IMR-90 (cell line): Measurements from ENCODE around the gene DCAF8L2. TPM values are rescaled to one million over a fixed set of nuclear protein-coding genes. Genes with fewer than 3 reads are reported as not detected.

Experiments
- ATAC-seq: fragments of 200-7000 bp; cut with Tn5 transposase; 2 replicates; pipeline ENCODE4 v1.9.1; 2020; ENCODE audit warnings: low read depth, mild to moderate bottlenecking, moderate library complexity
- BruUV-seq: library from RNA; stranded (reverse); fragments of 400-500 nt; replicated peaks from 2 replicates; lab custom pipeline; 2021; lab: Mats Ljungman, UMichigan
- CTCF ChIA-PET: fragments of 300-600 bp; formaldehyde crosslinking; extraction: SDS; loops from one replicate; lab custom pipeline; 2021; ENCODE audit warnings: antibody characterized with exemption; lab: Yijun Ruan, JAX
- POLR2A ChIA-PET: fragments of 300-600 bp; sonication (Branson Sonifier 250); formaldehyde crosslinking; loops from one replicate; lab custom pipeline; 2022; ENCODE audit warnings: antibody characterized with exemption; ENCODE audit not compliant: unreplicated experiment; lab: Charles Lee
- DNase-seq: peaks from one replicate; pipeline ENCODE4 v3.0.0; 2013
- H2AFZ ChIP-seq: replicated peaks from 2 replicates; pipeline ENCODE3; 2013; ENCODE audit warnings: low read length, mild to moderate bottlenecking; ENCODE audit not compliant: poor library complexity
- H2AK5ac ChIP-seq: 2 replicates; pipeline ENCODE4 v1.6.1; 2013; ENCODE audit warnings: low read depth, low read length, inconsistent platforms
- H2AK9ac ChIP-seq: replicated peaks from 2 replicates; pipeline ENCODE3; 2013; ENCODE audit warnings: mild to moderate bottlenecking, low read depth, low read length, moderate library complexity; ENCODE audit not compliant: poor library complexity
- H2BK120ac ChIP-seq: 2 replicates; pipeline ENCODE4 v1.6.1; 2013; ENCODE audit warnings: low read depth, low read length, inconsistent platforms
- H2BK15ac ChIP-seq: 3 replicates; pipeline ENCODE4 v1.6.1; 2013; ENCODE audit warnings: low read depth, low read length, inconsistent platforms
- H2BK20ac ChIP-seq: 2 replicates; pipeline ENCODE4 v1.6.1; 2013; ENCODE audit warnings: low read depth, mild to moderate bottlenecking, inconsistent platforms, low read length, moderate library complexity
- H2BK5ac ChIP-seq: 2 replicates; pipeline ENCODE4 v1.6.1; 2013; ENCODE audit warnings: mild to moderate bottlenecking, low read depth, low read length, inconsistent platforms; ENCODE audit not compliant: poor library complexity, severe bottlenecking
- H3K14ac ChIP-seq: replicated peaks from 2 replicates; pipeline ENCODE4 v1.6.1; 2013; ENCODE audit warnings: low read depth, low read length, inconsistent platforms
- H3K18ac ChIP-seq: 2 replicates; pipeline ENCODE4 v1.6.1; 2013; ENCODE audit warnings: low read depth, low read length, control low read depth
- H3K23ac ChIP-seq: 2 replicates; pipeline ENCODE4 v1.6.1; 2013; ENCODE audit warnings: low read depth, low read length, inconsistent platforms
- H3K27ac ChIP-seq: 2 replicates; pipeline ENCODE4 v1.5.1; 2013; ENCODE audit warnings: mild to moderate bottlenecking, control low read depth, low read length; ENCODE audit not compliant: insufficient read depth
- H3K27me3 ChIP-seq: 2 replicates; pipeline ENCODE4 v1.6.1; 2013; ENCODE audit warnings: low read length; ENCODE audit not compliant: control insufficient read depth, insufficient read depth
- H3K36me3 ChIP-seq: 2 replicates; pipeline ENCODE4 v1.6.1; 2013; ENCODE audit warnings: low read length, mixed read lengths; ENCODE audit not compliant: control insufficient read depth, insufficient read depth
- H3K4ac ChIP-seq: 2 replicates; pipeline ENCODE4 v1.6.1; 2013; ENCODE audit warnings: low read depth, low read length, inconsistent platforms
- H3K4me1 ChIP-seq: 2 replicates; pipeline ENCODE4 v1.6.1; 2013; ENCODE audit warnings: low read length, mixed read lengths; ENCODE audit not compliant: control insufficient read depth, insufficient read depth
- H3K4me2 ChIP-seq: 2 replicates; pipeline ENCODE4 v1.6.1; 2013; ENCODE audit warnings: low read depth, mild to moderate bottlenecking, control low read depth, low read length, moderate library complexity
- H3K4me3 ChIP-seq: 2 replicates; pipeline ENCODE4 v1.5.1; 2013; ENCODE audit warnings: low read depth, mild to moderate bottlenecking, control low read depth, low read length, moderate library complexity; ENCODE audit not compliant: insufficient read depth
- H3K56ac ChIP-seq: 2 replicates; pipeline ENCODE4 v1.6.1; 2013; ENCODE audit warnings: low read length, inconsistent platforms; ENCODE audit not compliant: insufficient read depth; ENCODE audit errors: extremely low read depth
- H3K79me1 ChIP-seq, 2 experiments: 2 replicates each; pipeline ENCODE4 v1.6.1; 2013; ENCODE audit warnings: low read length in 2 of 2, inconsistent platforms in 1 of 2, low read depth in 1 of 2
- H3K9ac ChIP-seq: 2 replicates; pipeline ENCODE4 v1.6.1; 2013; ENCODE audit warnings: low read depth, low read length, control low read depth
- H3K9me1 ChIP-seq: 2 replicates; pipeline ENCODE4 v1.6.1; 2013; ENCODE audit warnings: low read length, inconsistent platforms; ENCODE audit not compliant: insufficient read depth
- H3K9me3 ChIP-seq: 2 replicates; pipeline ENCODE4 v1.6.1; 2013; ENCODE audit warnings: low read length; ENCODE audit not compliant: control insufficient read depth, insufficient read depth
- H4K20me1 ChIP-seq: 2 replicates; pipeline ENCODE4 v1.6.1; 2013; ENCODE audit warnings: low read length, inconsistent platforms; ENCODE audit not compliant: insufficient read depth
- H4K5ac ChIP-seq: 2 replicates; pipeline ENCODE4 v1.6.1; 2013; ENCODE audit warnings: mild to moderate bottlenecking, low read depth, low read length, control low read depth
- H4K8ac ChIP-seq, 2 experiments: 2 replicates each; pipeline ENCODE4 v1.6.1; 2013; ENCODE audit warnings: low read depth in 2 of 2, low read length in 2 of 2, control low read depth in 1 of 2, inconsistent platforms in 1 of 2
- H4K91ac ChIP-seq: 2 replicates; pipeline ENCODE4 v1.6.1; 2013; ENCODE audit warnings: low read depth, low read length, inconsistent platforms; ENCODE audit not compliant: insufficient read depth
- BHLHE40 ChIP-seq: fragments of 150-350 bp; IDR thresholded peaks from 2 replicates; pipeline ENCODE4 v1.6.1; 2016; ENCODE audit warnings: mild to moderate bottlenecking, low read depth, low read length
- CEBPB ChIP-seq: IDR thresholded peaks from 2 replicates; pipeline ENCODE4 v1.6.1; 2012; ENCODE audit warnings: low read depth, low read length, improper control_type of control experiment
- CHD1 ChIP-seq: IDR thresholded peaks from 2 replicates; pipeline ENCODE4 v1.6.1; 2012; ENCODE audit warnings: low read depth, low read length, improper control_type of control experiment
- CTCF ChIP-seq: conservative IDR thresholded peaks from 2 replicates; pipeline ENCODE4 v1.5.1; 2012; ENCODE audit warnings: mild to moderate bottlenecking, low read depth, low read length, improper control_type of control experiment
- ELK1 ChIP-seq: fragments of 150-350 bp; IDR thresholded peaks from 2 replicates; pipeline ENCODE4 v1.6.1; 2016; ENCODE audit warnings: low read depth, mild to moderate bottlenecking, low read length, moderate library complexity, borderline replicate concordance
- FOS ChIP-seq: fragments of 150-350 bp; IDR thresholded peaks from 2 replicates; pipeline ENCODE4 v1.6.1; 2016; ENCODE audit warnings: low read depth, low read length
- MAFK ChIP-seq: IDR thresholded peaks from 2 replicates; pipeline ENCODE4 v1.6.1; 2012; ENCODE audit warnings: low read depth, low read length, improper control_type of control experiment
- MAZ ChIP-seq: IDR thresholded peaks from 2 replicates; pipeline ENCODE4 v1.6.1; 2012; ENCODE audit warnings: low read depth, mild to moderate bottlenecking, low read length, improper control_type of control experiment, moderate library complexity, borderline replicate concordance
- MXI1 ChIP-seq: IDR thresholded peaks from 2 replicates; pipeline ENCODE4 v1.6.1; 2012; ENCODE audit warnings: low read depth, mild to moderate bottlenecking, low read length, moderate library complexity, borderline replicate concordance
- NFE2L2 ChIP-seq: fragments of 150-350 bp; IDR thresholded peaks from 2 replicates; pipeline ENCODE4 v1.6.1; 2016; ENCODE audit warnings: low read depth, mild to moderate bottlenecking, low read length
- POLR2A ChIP-seq: IDR thresholded peaks from 2 replicates; pipeline ENCODE4 v1.6.1; 2012; ENCODE audit warnings: mild to moderate bottlenecking, low read depth, low read length
- RAD21 ChIP-seq: IDR thresholded peaks from 2 replicates; pipeline ENCODE4 v1.6.1; 2012; ENCODE audit warnings: low read length, improper control_type of control experiment
- RCOR1 ChIP-seq: IDR thresholded peaks from 2 replicates; pipeline ENCODE4 v1.6.1; 2012; ENCODE audit warnings: mild to moderate bottlenecking, low read length, improper control_type of control experiment; ENCODE audit not compliant: insufficient replicate concordance
- RFX5 ChIP-seq: IDR thresholded peaks from 2 replicates; pipeline ENCODE4 v1.8.0; 2012; ENCODE audit warnings: low read depth, mild to moderate bottlenecking, low read length, moderate library complexity
- SMC3 ChIP-seq: fragments of 150-350 bp; IDR thresholded peaks from 2 replicates; pipeline ENCODE4 v1.6.1; 2016; ENCODE audit warnings: low read depth, mild to moderate bottlenecking, antibody characterized with exemption, low read length, moderate library complexity
- USF2 ChIP-seq: fragments of 150-350 bp; IDR thresholded peaks from 2 replicates; pipeline ENCODE4 v1.6.1; 2017; ENCODE audit warnings: mild to moderate bottlenecking, antibody characterized with exemption, low read length, low read depth
- WGBS, 2 experiments: methylation state at CpG; one replicate each; pipeline versions ENCODE4 v1.1.5 to v1.1.7; 2013; ENCODE audit warnings: missing lambda C conversion rate in 2 of 2; ENCODE audit not compliant: insufficient read length in 1 of 2; ENCODE audit errors: extremely low coverage in 2 of 2; 5-methylcytosine and 5-hydroxymethylcytosine counted together
- dilution Hi-C: fragments of 300-500 bp; cut with HindIII; formaldehyde crosslinking; loops from one replicate; pipeline ENCODE4 v1.14.3; 2018; ENCODE audit warnings: low sequenced_read_pairs; ENCODE audit not compliant: unreplicated experiment
- in situ Hi-C: fragments of 300-500 bp; cut with MboI; formaldehyde crosslinking; loops from 3 replicates; pipeline ENCODE4 v1.14.3; 2019; ENCODE audit warnings: low sequenced_read_pairs, inconsistent platforms, mixed read lengths
- intact Hi-C: fragments of 100-400 bp; cut with micrococcal nuclease; formaldehyde crosslinking; loops from 2 replicates; pipeline ENCODE4 v1.10.0; 2022
- polyA plus RNA-seq, 3 experiments: library from polyadenylated mRNA; depleted of rRNA; stranded (reverse); fragments of >200 nt; gene quantifications; 2 replicates each; pipeline ENCODE4 v1.2.3, GENCODE V29; 2012; ENCODE audit warnings: low replicate concordance in 1 of 3
- total RNA-seq: library from RNA; depleted of rRNA; stranded (reverse); fragments of >200 nt; gene quantifications from 2 replicates; pipeline ENCODE4 v1.2.3, GENCODE V29; 2012

DCAF8L2 gene
- total and polyA plus RNA-seq, 2 of the 4 experiments (the other 2 are of a cell fraction) = not detected

- no peak overlapping the region for H3K4me3 ChIP-seq
- ChIA-PET POLR2A (no interaction called here), CTCF (no interaction called here)
- no peak overlapping the region for H2AK9ac ChIP-seq
- no peak overlapping the region for H4K8ac ChIP-seq
- H3K36me3 ChIP-seq = no peaks in the 10 kb centered on the region
- H3K14ac ChIP-seq = no peak overlapping the region
- no peak overlapping the region for H3K4ac ChIP-seq
- no peak for ATAC-seq
- H3K4me1 ChIP-seq = no peaks in the 10 kb centered on the region
- BruUV-seq = no TSS peak
- no peak overlapping the region for H3K23ac ChIP-seq
- no peaks in the 10 kb centered on the region for H3K27me3 ChIP-seq
- TF ChIP-seq SMC3 (no peak), RFX5 (no peak), ELK1 (no peak), MAFK (no peak), MXI1 (no peak), RCOR1 (no peak), BHLHE40 (no peak), CEBPB (no peak), POLR2A (no peak), RAD21 (no peak), CTCF (no peak), MAZ (no peak), USF2 (no peak), NFE2L2 (no peak), FOS (no peak), CHD1 (no peak)
- no peak overlapping the region for H2BK15ac ChIP-seq
- no peak overlapping the region for H3K4me2 ChIP-seq
- H4K5ac ChIP-seq = no peak overlapping the region
- no peaks in the 10 kb centered on the region for H3K79me1 ChIP-seq
- no peaks in the 10 kb centered on the region for H3K9me3 ChIP-seq
- H2AK5ac ChIP-seq = no peak overlapping the region
- no peak overlapping the region for H3K18ac ChIP-seq
- no peak overlapping the region for H2BK20ac ChIP-seq
- intact Hi-C loops (no loop called here), dilution Hi-C loops (no loop called here), in situ Hi-C loops (no loop called here)
- no peak overlapping the region for H4K91ac ChIP-seq
- no peak overlapping the region for H2BK120ac ChIP-seq
- no peaks in the 10 kb centered on the region for H4K20me1 ChIP-seq
- H2AFZ ChIP-seq = no peak overlapping the region
- no peak overlapping the region for H3K56ac ChIP-seq
- H3K27ac ChIP-seq = no peak overlapping the region
- H3K9me1 ChIP-seq = no peaks in the 10 kb centered on the region
- no peak overlapping the region for H3K9ac ChIP-seq
- DNase-seq = no peak
- WGBS, 2 experiments = no CpG with 5 or more reads among the region's 4 CpGs
- no peak overlapping the region for H2BK5ac ChIP-seq
Observed at GRCh38 chrX:27674491-27674890, 84.3 kb downstream of the DCAF8L2 start.
